WTC11 (cell line): ENCODE results near the gene CHKB. TPM values are rescaled to one million over a fixed set of nuclear protein-coding genes. Genes with fewer than 3 reads are reported as not detected.

Source experiments
- ATAC-seq: fragments of 200-7000 bp; cut with Tn5 transposase; 2 replicates; pipeline ENCODE4 v1.10.0; 2021; ENCODE audit warnings: mild to moderate bottlenecking, moderate library complexity
- CTCF ChIA-PET: fragments of 300-600 bp; sonication (Branson Sonifier 250); formaldehyde crosslinking; loops from one replicate; lab custom pipeline; 2021; ENCODE audit warnings: antibody characterized with exemption; lab: Charles Lee
- POLR2A ChIA-PET: fragments of 350-600 bp; sonication (Branson Sonifier 250); formaldehyde crosslinking; loops from one replicate; lab custom pipeline; 2021; ENCODE audit warnings: antibody characterized with exemption; lab: Charles Lee
- DNase-seq: peaks from one replicate; pipeline ENCODE4 v3.0.0; 2021; ENCODE audit warnings: low spot score
- H3K27ac Mint-ChIP-seq: 2 replicates; pipeline ENCODE4 v1.8.0; 2021; ENCODE audit warnings: mixed read lengths
- H3K27me3 Mint-ChIP-seq: 2 replicates; pipeline ENCODE4 v1.8.0; 2021; ENCODE audit warnings: low read depth, mild to moderate bottlenecking, moderate library complexity, mixed read lengths
- H3K36me3 Mint-ChIP-seq: 2 replicates; pipeline ENCODE4 v1.8.0; 2021; ENCODE audit warnings: mixed read lengths
- H3K4me1 Mint-ChIP-seq: 2 replicates; pipeline ENCODE4 v1.8.0; 2022; ENCODE audit warnings: mixed read lengths
- H3K4me3 Mint-ChIP-seq: 2 replicates; pipeline ENCODE4 v1.8.0; 2021; ENCODE audit warnings: mild to moderate bottlenecking, moderate library complexity, mixed read lengths
- H3K9me3 Mint-ChIP-seq: 2 replicates; pipeline ENCODE4 v1.8.0; 2021; ENCODE audit warnings: mixed read lengths
- ATF1 ChIP-seq: sonication (generic); formaldehyde crosslinking; IDR thresholded peaks from 2 replicates; pipeline ENCODE4 v1.8.1; 2023; ENCODE audit warnings: mild to moderate bottlenecking, moderate library complexity, missing genetic modification reagents
- CREB1 ChIP-seq: sonication (generic); formaldehyde crosslinking; IDR thresholded peaks from 2 replicates; pipeline ENCODE4 v1.8.0; 2023; ENCODE audit warnings: mild to moderate bottlenecking, missing genetic modification reagents
- E2F4 ChIP-seq: sonication (generic); formaldehyde crosslinking; IDR thresholded peaks from 2 replicates; pipeline ENCODE4 v1.8.1; 2022; ENCODE audit warnings: low read depth, mild to moderate bottlenecking, moderate library complexity, missing genetic modification reagents, borderline replicate concordance
- FOXJ3 ChIP-seq: sonication (generic); formaldehyde crosslinking; IDR thresholded peaks from 2 replicates; pipeline ENCODE4 v1.9.0; 2021; ENCODE audit warnings: missing genetic modification reagents, mild to moderate bottlenecking, borderline replicate concordance
- FOXK1 ChIP-seq: sonication (generic); formaldehyde crosslinking; IDR thresholded peaks from 2 replicates; pipeline ENCODE4 v1.8.0; 2022; ENCODE audit warnings: mild to moderate bottlenecking, moderate library complexity, missing genetic modification reagents
- GABPB1 ChIP-seq: sonication (generic); formaldehyde crosslinking; IDR thresholded peaks from 2 replicates; pipeline ENCODE4 v1.8.1; 2023; ENCODE audit warnings: mild to moderate bottlenecking, missing genetic modification reagents
- KAT7 ChIP-seq: sonication (generic); formaldehyde crosslinking; IDR thresholded peaks from 2 replicates; pipeline ENCODE4 v1.8.1; 2023; ENCODE audit warnings: missing genetic modification reagents, mild to moderate bottlenecking, borderline replicate concordance
- MLX ChIP-seq: sonication (generic); formaldehyde crosslinking; IDR thresholded peaks from 2 replicates; pipeline ENCODE4 v1.8.1; 2023; ENCODE audit warnings: mild to moderate bottlenecking, missing genetic modification reagents, moderate library complexity
- NR2C2 ChIP-seq: sonication (generic); formaldehyde crosslinking; IDR thresholded peaks from 2 replicates; pipeline ENCODE4 v1.8.0; 2022; ENCODE audit warnings: mild to moderate bottlenecking, missing genetic modification reagents
- OVOL2 ChIP-seq: fragments of 250-450 bp; sonication (Bioruptor Pico); IDR thresholded peaks from 2 replicates; pipeline ENCODE4 v1.9.0; 2021; ENCODE audit warnings: mild to moderate bottlenecking, borderline replicate concordance
- RORB ChIP-seq: fragments of 250-450 bp; sonication (Bioruptor Pico); IDR thresholded peaks from 2 replicates; pipeline ENCODE4 v1.9.0; 2021; ENCODE audit warnings: mild to moderate bottlenecking
- SMAD3 ChIP-seq: sonication (generic); formaldehyde crosslinking; IDR thresholded peaks from 2 replicates; pipeline ENCODE4 v1.8.0; 2022; ENCODE audit warnings: missing genetic modification reagents, mild to moderate bottlenecking, borderline replicate concordance
- STAT6 ChIP-seq: sonication (generic); formaldehyde crosslinking; conservative IDR thresholded peaks from 2 replicates; pipeline ENCODE4 v1.8.1; 2023; ENCODE audit warnings: mild to moderate bottlenecking, low read depth, missing genetic modification reagents, moderate library complexity
- TP53 ChIP-seq: sonication (generic); formaldehyde crosslinking; IDR thresholded peaks from 2 replicates; pipeline ENCODE4 v1.8.1; 2023; ENCODE audit warnings: mild to moderate bottlenecking, missing genetic modification reagents
- ZBTB21 ChIP-seq: sonication (generic); formaldehyde crosslinking; IDR thresholded peaks from 2 replicates; pipeline ENCODE4 v1.8.1; 2023; ENCODE audit warnings: mild to moderate bottlenecking, missing genetic modification reagents, borderline replicate concordance
- ZMAT4 ChIP-seq: fragments of 250-450 bp; sonication (Bioruptor Pico); IDR thresholded peaks from 2 replicates; pipeline ENCODE4 v1.9.0; 2021; ENCODE audit warnings: mild to moderate bottlenecking
- ZNF396 ChIP-seq: fragments of 250-450 bp; sonication (Bioruptor Pico); IDR thresholded peaks from 2 replicates; pipeline ENCODE4 v1.8.0; 2021; ENCODE audit warnings: mild to moderate bottlenecking, moderate library complexity, borderline replicate concordance
- ZNF532 ChIP-seq: fragments of 250-450 bp; sonication (Bioruptor Pico); IDR thresholded peaks from 2 replicates; pipeline ENCODE4 v1.9.0; 2021; ENCODE audit warnings: mild to moderate bottlenecking, borderline replicate concordance
- ZNF671 ChIP-seq: fragments of 250-450 bp; sonication (Bioruptor Pico); IDR thresholded peaks from 2 replicates; pipeline ENCODE4 v1.8.0; 2021; ENCODE audit warnings: mild to moderate bottlenecking
- total RNA-seq: library from RNA; stranded (reverse); gene quantifications from 3 replicates; pipeline ENCODE4 v1.2.3, GENCODE V29; 2021

CHKB gene
- total RNA-seq, 1 experiment from 2014 or later: 75.4 TPM

- TF ChIP-seq MLX (CRISPR knock-in tag): no peak
Measured at GRCh38 chr22:50586416-50586815, 3.8 kb upstream of the CHKB start (continued).

- DNase-seq (no peak), ATAC-seq (no peak)
- POLR2A ChIA-PET: no interaction called here
- peaks cover 9% of the 10 kb centered on the region for H3K4me1 Mint-ChIP-seq
- H3K4me3 Mint-ChIP-seq: no peak overlapping the region
- H3K36me3 Mint-ChIP-seq: no peaks in the 10 kb centered on the region
- no peak overlapping the region for H3K27ac Mint-ChIP-seq
- CTCF ChIA-PET: no interaction called here
- TF ChIP-seq SMAD3 (CRISPR knock-in tag) (no peak), ZMAT4 (CRISPR knock-in tag) (no peak)
- H3K9me3 Mint-ChIP-seq: no peaks in the 10 kb centered on the region
- peaks cover 28% of the 10 kb centered on the region for H3K27me3 Mint-ChIP-seq
Measured at GRCh38 chr22:50585781-50586180, 3.1 kb upstream of the CHKB start.

- no peak overlapping the region for H3K4me3 Mint-ChIP-seq
- no peak overlapping the region for H3K27ac Mint-ChIP-seq
- ChIA-PET POLR2A (no interaction called here), CTCF (no interaction called here)
- no peak for DNase-seq
- peaks cover 26% of the 10 kb centered on the region for H3K27me3 Mint-ChIP-seq
- ATAC-seq: no peak
- TF ChIP-seq ZNF671 (no peak), CREB1 (CRISPR knock-in tag) (no peak), ZNF396 (CRISPR knock-in tag) (no peak), STAT6 (CRISPR knock-in tag) (no peak), OVOL2 (no peak), E2F4 (CRISPR knock-in tag) (no peak), ZNF532 (no peak), RORB (CRISPR knock-in tag) (no peak), ZBTB21 (no peak), TP53 (CRISPR knock-in tag) (no peak), ATF1 (CRISPR knock-in tag) (no peak), KAT7 (CRISPR knock-in tag) (no peak), FOXJ3 (CRISPR knock-in tag) (no peak), GABPB1 (CRISPR knock-in tag) (no peak), NR2C2 (CRISPR knock-in tag) (no peak), FOXK1 (CRISPR knock-in tag) (no peak)
- H3K36me3 Mint-ChIP-seq: peaks cover 5% of the 10 kb centered on the region
- H3K4me1 Mint-ChIP-seq: peaks cover 9% of the 10 kb centered on the region
- no peaks in the 10 kb centered on the region for H3K9me3 Mint-ChIP-seq
Measured at GRCh38 chr22:50585238-50585637, 2.6 kb upstream of the CHKB start.
